ENCODE results near the gene MYO1B.

Gene MYO1B

DNA sequence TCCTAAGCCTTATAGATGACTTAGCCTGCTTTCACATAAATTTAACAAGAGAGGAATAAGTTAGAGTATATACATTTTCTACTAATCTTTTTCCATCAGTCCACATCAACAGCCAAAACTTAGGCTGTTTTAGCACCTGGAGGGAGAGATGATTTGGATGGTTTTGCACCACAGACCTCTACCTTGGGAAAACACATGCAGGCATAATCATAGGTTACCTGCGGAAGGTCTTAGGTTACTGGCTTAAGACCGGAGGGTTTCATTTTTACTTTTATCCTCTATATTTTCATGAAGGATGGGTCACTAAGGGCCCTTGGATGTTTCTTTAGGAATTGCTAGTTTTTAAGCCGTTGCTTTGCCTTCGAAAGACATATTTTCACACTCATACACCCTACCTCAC, 66.0 kb downstream of the MYO1B start:
- WGBS, 2 experiments (ENCODE audit: insufficient coverage in 2 of 2): no CpG with 5 or more reads among the region's 4 CpGs
- H3K27ac ChIP-seq (ENCODE audit: low read depth, low read length, severe bottlenecking): no peak overlapping the region
- no peaks in the 10 kb centered on the region for H3K9me3 ChIP-seq (ENCODE audit: control insufficient read depth, low read length)
- H3K36me3 ChIP-seq (ENCODE audit: control insufficient read depth, insufficient read depth, low read length): no peaks in the 10 kb centered on the region
- H3K4me1 ChIP-seq (ENCODE audit: control insufficient read depth, insufficient read depth, low read length, poor library complexity, severe bottlenecking): peaks cover 8% of the 10 kb centered on the region
- H3K4me3 ChIP-seq (ENCODE audit: extremely low read depth, insufficient read depth, low read length, poor library complexity, severe bottlenecking): no peak overlapping the region

DNA sequence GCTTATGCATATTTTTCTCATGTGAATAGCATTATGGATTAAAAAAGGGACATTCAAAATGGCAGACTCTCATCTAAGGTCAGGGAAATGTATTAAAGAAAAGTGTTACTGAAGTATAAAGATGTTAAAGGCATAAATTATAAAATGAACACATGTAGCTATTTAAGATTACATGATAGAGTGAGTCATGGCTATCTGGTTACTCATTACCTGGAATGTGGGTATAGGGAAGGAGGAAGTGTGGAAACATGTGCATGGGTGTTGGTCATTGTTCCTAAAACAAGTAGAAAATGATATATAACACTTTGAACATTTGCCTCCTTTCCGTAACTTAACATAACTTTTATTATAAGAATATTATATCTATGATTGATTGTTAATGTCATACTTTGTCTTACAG, 66.4 kb downstream of the MYO1B start:
- H3K36me3 ChIP-seq (ENCODE audit: control insufficient read depth, insufficient read depth, low read length): no peaks in the 10 kb centered on the region
- H3K4me1 ChIP-seq (ENCODE audit: control insufficient read depth, insufficient read depth, low read length, poor library complexity, severe bottlenecking): peaks cover 12% of the 10 kb centered on the region
- H3K27ac ChIP-seq (ENCODE audit: low read depth, low read length, severe bottlenecking): no peak overlapping the region
- no peak overlapping the region for H3K4me3 ChIP-seq (ENCODE audit: extremely low read depth, insufficient read depth, low read length, poor library complexity, severe bottlenecking)
- H3K9me3 ChIP-seq (ENCODE audit: control insufficient read depth, low read length): no peaks in the 10 kb centered on the region
- no CpG with 5 or more reads among the region's 1 CpG for WGBS, 2 experiments (ENCODE audit: insufficient coverage in 2 of 2)

DNA sequence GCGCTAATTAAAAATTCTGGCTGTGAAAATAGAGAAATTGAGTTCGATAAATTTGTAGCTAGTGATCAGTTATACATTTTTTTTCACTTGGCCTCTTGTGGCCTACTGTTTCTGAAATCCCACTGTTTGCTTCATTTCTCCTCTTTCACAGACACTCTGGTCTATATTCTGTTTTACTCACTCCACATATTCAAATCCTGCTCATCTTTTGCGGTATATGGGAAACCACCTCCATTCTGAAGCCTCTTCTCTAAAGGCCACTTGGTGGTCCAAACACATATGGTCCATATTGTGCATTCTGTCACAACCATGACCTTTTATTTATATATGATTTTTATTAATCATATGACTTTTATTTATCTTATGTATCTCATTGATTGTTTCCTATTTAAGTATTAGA, 67.0 kb downstream of the MYO1B start:
- Histone ChIP-seq H3K4me1 (ENCODE audit: control insufficient read depth, insufficient read depth, low read length, poor library complexity, severe bottlenecking) (peaks cover 17% of the 10 kb centered on the region), H3K27ac (ENCODE audit: low read depth, low read length, severe bottlenecking) (no peak overlapping the region), H3K4me3 (ENCODE audit: extremely low read depth, insufficient read depth, low read length, poor library complexity, severe bottlenecking) (no peak overlapping the region), H3K36me3 (ENCODE audit: control insufficient read depth, insufficient read depth, low read length) (no peaks in the 10 kb centered on the region), H3K9me3 (ENCODE audit: control insufficient read depth, low read length) (no peaks in the 10 kb centered on the region)
- 100% methylated on average over 1 of the region's 3 CpGs for WGBS, 2 experiments (ENCODE audit: insufficient coverage in 2 of 2)

DNA sequence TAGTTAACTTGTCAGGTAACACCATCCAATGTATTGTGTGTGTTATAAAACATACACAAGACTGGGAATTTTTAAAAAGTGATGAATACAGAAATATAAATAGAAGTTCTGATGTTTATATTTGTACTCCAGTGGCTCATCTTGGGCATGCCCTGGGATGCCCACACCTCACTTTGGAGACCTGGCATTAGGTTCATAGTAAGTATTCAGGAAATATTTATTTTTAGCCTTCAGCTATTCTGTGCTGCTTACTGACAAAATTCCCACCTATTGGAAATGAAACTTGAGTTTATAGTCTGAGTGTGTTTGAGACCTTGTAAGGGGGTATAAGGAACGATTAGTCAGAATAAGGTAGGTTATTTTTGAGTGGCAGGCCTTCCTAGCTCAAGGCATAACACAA, 67.5 kb downstream of the MYO1B start:
- Histone ChIP-seq H3K27ac (ENCODE audit: low read depth, low read length, severe bottlenecking) (no peak overlapping the region), H3K9me3 (ENCODE audit: control insufficient read depth, low read length) (no peaks in the 10 kb centered on the region), H3K4me3 (ENCODE audit: extremely low read depth, insufficient read depth, low read length, poor library complexity, severe bottlenecking) (no peak overlapping the region), H3K4me1 (ENCODE audit: control insufficient read depth, insufficient read depth, low read length, poor library complexity, severe bottlenecking) (peaks cover 21% of the 10 kb centered on the region), H3K36me3 (ENCODE audit: control insufficient read depth, insufficient read depth, low read length) (no peaks in the 10 kb centered on the region)
- WGBS, 2 experiments (ENCODE audit: insufficient coverage in 2 of 2): no CpG with 5 or more reads among the region's 1 CpG

DNA sequence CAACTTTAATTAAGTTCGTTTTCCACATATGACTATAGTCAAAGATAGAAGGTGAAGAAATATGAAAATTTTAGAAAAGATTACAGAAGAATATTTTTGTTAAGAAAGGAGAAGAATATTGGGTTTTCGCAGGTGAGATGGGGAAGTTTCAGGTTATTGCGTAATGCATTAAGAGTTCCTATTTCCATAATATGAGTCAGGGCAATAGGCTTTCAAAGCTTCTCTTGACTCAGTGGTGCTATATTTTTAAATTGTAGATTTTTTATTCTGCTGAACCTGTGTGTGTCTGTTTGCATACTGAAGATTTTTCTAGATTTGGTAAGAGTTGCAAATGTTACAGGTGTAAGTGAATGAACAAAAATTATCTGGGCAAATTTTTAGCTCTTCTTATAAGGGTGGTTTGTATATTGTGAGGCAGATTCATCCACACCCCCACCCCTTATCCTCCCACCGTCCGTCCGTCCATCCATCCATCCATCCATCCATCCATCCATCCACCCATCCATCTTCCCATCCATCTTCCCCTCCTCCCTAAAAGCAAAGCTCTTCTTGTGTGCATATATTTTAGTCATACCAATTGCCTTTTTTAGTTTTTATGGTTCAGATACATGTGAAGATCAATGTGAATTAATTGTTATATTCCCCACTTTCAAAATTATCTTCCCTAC, 69.6 kb downstream of the MYO1B start:
- no peak overlapping the region for H3K4me3 ChIP-seq (ENCODE audit: extremely low read depth, insufficient read depth, low read length, poor library complexity, severe bottlenecking)
- no peaks in the 10 kb centered on the region for H3K9me3 ChIP-seq (ENCODE audit: control insufficient read depth, low read length)
- H3K27ac ChIP-seq (ENCODE audit: low read depth, low read length, severe bottlenecking): no peak overlapping the region
- H3K4me1 ChIP-seq (ENCODE audit: control insufficient read depth, insufficient read depth, low read length, poor library complexity, severe bottlenecking): peaks cover 39% of the 10 kb centered on the region
- WGBS, 2 experiments (ENCODE audit: insufficient coverage in 2 of 2): 92% methylated on average over 2 of the region's 6 CpGs; no CpG with 5 or more reads in 1 of the 2 experiments
- no peaks in the 10 kb centered on the region for H3K36me3 ChIP-seq (ENCODE audit: control insufficient read depth, insufficient read depth, low read length)

DNA sequence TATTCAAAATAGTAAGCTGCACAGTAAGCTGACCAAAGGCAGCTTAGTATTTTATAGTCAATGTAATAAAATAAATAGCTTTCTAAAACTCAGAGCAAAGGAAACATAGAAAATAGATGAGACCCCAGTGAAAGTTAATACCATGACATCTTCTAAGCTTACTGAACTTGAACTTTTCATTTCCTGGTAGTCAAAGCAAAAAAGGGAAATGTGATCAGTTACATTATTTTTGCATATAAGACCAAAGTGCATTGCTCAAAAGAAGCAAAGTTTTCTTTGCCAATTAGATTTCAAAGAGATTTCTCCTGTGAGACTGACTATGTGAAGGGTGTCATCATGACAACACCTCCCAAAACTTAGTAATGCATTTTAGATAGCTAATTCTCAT, 70.2 kb downstream of the MYO1B start:
- H3K27ac ChIP-seq (ENCODE audit: low read depth, low read length, severe bottlenecking): no peak overlapping the region
- no peaks in the 10 kb centered on the region for H3K36me3 ChIP-seq (ENCODE audit: control insufficient read depth, insufficient read depth, low read length)
- H3K9me3 ChIP-seq (ENCODE audit: control insufficient read depth, low read length): no peaks in the 10 kb centered on the region
- H3K4me3 ChIP-seq (ENCODE audit: extremely low read depth, insufficient read depth, low read length, poor library complexity, severe bottlenecking): no peak overlapping the region
- peaks cover 41% of the 10 kb centered on the region for H3K4me1 ChIP-seq (ENCODE audit: control insufficient read depth, insufficient read depth, low read length, poor library complexity, severe bottlenecking)

DNA sequence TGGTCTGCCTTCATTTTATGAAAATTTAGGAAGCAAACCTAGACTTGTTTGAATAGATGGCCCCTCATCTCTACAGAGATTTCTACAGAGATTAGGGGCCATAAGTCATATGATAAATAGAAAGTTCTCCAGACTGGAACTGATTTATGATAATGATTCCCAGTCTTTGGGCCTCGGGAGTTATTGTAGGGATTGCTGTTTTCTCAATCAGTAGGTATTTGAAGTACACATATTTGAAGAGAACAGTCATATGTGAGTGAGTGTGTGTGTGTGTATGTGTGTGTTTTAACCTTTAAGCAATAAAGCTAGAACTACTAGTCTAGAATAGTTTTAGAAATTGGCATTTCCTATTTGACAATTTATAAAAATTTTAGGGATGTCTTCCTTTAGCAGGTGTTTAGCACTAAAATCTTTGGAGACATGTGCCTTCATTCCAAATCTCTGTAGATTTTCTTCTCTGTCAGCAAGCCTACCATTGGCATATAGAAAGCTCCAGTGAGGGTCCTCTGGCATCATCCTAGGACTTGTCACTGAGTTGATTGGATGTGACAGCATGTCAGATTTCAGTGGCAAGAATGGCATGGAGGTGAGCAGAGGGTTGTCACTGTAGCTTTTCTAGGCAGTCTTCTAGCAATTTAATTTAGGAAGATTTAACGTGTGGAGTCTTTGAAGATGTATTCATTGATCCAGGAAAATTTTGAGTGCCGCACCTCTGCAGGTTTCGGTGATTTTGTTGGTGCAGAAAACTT, 71.2 kb downstream of the MYO1B start:
- Histone ChIP-seq H3K4me3 (ENCODE audit: extremely low read depth, insufficient read depth, low read length, poor library complexity, severe bottlenecking) (no peak overlapping the region), H3K27ac (ENCODE audit: low read depth, low read length, severe bottlenecking) (no peak overlapping the region), H3K9me3 (ENCODE audit: control insufficient read depth, low read length) (no peaks in the 10 kb centered on the region), H3K36me3 (ENCODE audit: control insufficient read depth, insufficient read depth, low read length) (no peaks in the 10 kb centered on the region), H3K4me1 (ENCODE audit: control insufficient read depth, insufficient read depth, low read length, poor library complexity, severe bottlenecking) (peaks cover 52% of the 10 kb centered on the region)
- 94 to 97% methylated on average over 4 of the region's 4 CpGs for WGBS, 2 experiments (ENCODE audit: insufficient coverage in 2 of 2)

DNA sequence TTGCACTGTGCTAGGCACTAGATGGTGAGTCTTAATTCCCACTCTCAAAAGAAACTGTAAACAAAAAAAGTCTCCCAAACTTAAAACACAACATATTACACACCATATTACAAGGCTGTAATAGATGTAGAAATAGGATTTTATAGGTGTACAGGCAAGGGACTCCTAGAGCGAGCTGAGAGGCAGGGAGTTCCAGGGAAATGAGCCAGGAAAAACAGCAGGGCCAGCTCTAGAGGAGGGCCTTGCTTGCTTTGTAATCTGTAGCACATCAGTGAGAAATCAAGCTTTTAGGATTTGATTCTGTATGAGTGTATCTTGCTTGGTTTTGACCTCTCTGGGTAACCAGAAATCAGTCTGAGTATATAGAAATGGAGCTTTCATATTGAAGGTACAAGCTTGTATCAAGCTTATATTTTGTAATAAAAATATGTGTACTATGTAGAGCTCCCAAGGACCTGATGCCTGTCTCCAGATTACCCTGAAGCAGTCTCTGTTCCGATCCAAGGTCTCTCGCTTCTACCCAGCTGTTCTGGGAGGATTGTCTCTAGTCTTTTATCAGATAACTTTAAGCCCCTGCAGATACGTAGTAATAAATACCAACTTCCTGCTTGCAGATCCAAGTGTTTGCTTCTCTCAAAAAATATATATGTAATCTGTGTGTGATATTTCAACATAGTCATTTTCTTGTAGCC, 73.0 kb downstream of the MYO1B start:
- peaks cover 69% of the 10 kb centered on the region for H3K4me1 ChIP-seq (ENCODE audit: control insufficient read depth, insufficient read depth, low read length, poor library complexity, severe bottlenecking)
- H3K36me3 ChIP-seq (ENCODE audit: control insufficient read depth, insufficient read depth, low read length): no peaks in the 10 kb centered on the region
- 75% methylated on average over 1 of the region's 4 CpGs; no CpG with 5 or more reads in 1 of the 2 experiments for WGBS, 2 experiments (ENCODE audit: insufficient coverage in 2 of 2)
- H3K9me3 ChIP-seq (ENCODE audit: control insufficient read depth, low read length): no peaks in the 10 kb centered on the region
- H3K27ac ChIP-seq (ENCODE audit: low read depth, low read length, severe bottlenecking): peak overlapping the region; percentile 87
- no peak overlapping the region for H3K4me3 ChIP-seq (ENCODE audit: extremely low read depth, insufficient read depth, low read length, poor library complexity, severe bottlenecking)

DNA sequence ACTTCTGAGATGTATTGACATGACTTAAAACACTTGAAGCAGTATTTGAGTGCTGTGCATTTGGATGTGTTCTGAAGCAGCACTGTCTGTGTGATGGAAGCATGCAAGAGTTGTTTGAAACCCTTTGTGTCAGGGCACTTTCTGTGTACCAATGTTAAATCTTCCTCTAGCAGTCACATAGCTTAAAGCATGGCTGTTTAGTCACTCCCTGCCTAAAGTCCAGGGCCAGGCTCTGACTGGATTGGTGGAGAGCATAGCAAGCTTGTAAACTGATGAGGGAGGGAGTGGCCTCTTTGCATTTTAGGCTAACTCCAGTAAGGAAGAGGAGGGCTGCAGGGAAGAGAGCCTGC, 73.5 kb downstream of the MYO1B start:
- Histone ChIP-seq H3K4me3 (ENCODE audit: extremely low read depth, insufficient read depth, low read length, poor library complexity, severe bottlenecking) (no peak overlapping the region), H3K9me3 (ENCODE audit: control insufficient read depth, low read length) (peaks cover 1% of the 10 kb centered on the region), H3K4me1 (ENCODE audit: control insufficient read depth, insufficient read depth, low read length, poor library complexity, severe bottlenecking) (peaks cover 71% of the 10 kb centered on the region), H3K36me3 (ENCODE audit: control insufficient read depth, insufficient read depth, low read length) (no peaks in the 10 kb centered on the region), H3K27ac (ENCODE audit: low read depth, low read length, severe bottlenecking) (peak overlapping the region; percentile 87)

DNA sequence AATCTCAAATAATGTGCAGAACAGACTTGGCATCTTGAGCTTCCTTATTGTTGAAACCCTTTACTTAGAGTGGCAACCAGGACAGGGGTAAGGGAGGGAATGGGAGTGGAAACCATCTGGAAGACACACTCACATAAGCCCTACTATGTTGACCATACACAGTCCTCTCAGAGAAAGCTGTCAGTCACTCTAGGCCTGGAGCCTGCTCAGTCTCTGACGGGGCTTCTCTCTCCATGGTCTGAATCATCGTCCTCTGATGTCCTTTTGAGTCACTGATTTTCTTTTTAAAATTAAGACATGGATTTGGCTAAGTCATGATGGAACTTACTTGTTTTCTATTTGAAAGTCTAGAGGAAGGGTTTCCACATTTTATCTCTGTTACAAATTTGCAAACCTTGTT, 74.0 kb downstream of the MYO1B start:
- peaks cover 4% of the 10 kb centered on the region for H3K9me3 ChIP-seq (ENCODE audit: control insufficient read depth, low read length)
- H3K27ac ChIP-seq (ENCODE audit: low read depth, low read length, severe bottlenecking): peak overlapping the region; percentile 87
- 50 to 83% methylated on average over 1 to 2 of the region's 2 CpGs for WGBS, 2 experiments (ENCODE audit: insufficient coverage in 2 of 2)
- H3K36me3 ChIP-seq (ENCODE audit: control insufficient read depth, insufficient read depth, low read length): no peaks in the 10 kb centered on the region
- no peak overlapping the region for H3K4me3 ChIP-seq (ENCODE audit: extremely low read depth, insufficient read depth, low read length, poor library complexity, severe bottlenecking)
- H3K4me1 ChIP-seq (ENCODE audit: control insufficient read depth, insufficient read depth, low read length, poor library complexity, severe bottlenecking): peaks cover 71% of the 10 kb centered on the region

DNA sequence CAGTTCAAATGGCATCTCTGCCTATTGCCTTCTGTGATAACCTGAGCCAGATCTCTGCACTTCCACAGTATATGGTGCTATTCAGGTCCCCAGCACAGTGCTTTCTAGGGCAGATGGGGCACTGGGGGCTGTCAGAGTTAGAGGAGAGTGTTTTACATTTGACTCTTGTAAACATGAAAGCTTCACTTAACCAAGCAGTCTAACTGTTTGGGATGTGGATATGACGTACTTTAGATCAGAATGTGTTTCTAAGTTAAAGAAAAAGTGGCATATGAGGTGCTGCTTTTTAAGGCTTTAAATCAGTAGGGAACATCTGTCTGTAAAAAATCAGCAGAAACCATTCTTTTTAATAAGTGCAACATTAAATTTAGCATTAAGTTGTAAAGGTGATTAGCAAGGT, 75.7 kb downstream of the MYO1B start:
- peaks cover 10% of the 10 kb centered on the region for H3K36me3 ChIP-seq (ENCODE audit: control insufficient read depth, insufficient read depth, low read length)
- no peak overlapping the region for H3K4me3 ChIP-seq (ENCODE audit: extremely low read depth, insufficient read depth, low read length, poor library complexity, severe bottlenecking)
- H3K9me3 ChIP-seq (ENCODE audit: control insufficient read depth, low read length): peaks cover 9% of the 10 kb centered on the region
- H3K27ac ChIP-seq (ENCODE audit: low read depth, low read length, severe bottlenecking): peak overlapping the region; percentile 79
- WGBS, 2 experiments (ENCODE audit: insufficient coverage in 2 of 2): no CpG with 5 or more reads among the region's 1 CpG
- H3K4me1 ChIP-seq (ENCODE audit: control insufficient read depth, insufficient read depth, low read length, poor library complexity, severe bottlenecking): peaks cover 68% of the 10 kb centered on the region

All from mesodermal cell (in vitro differentiated cells).